GM12878 (cell line): ENCODE measurements around the gene KIAA1671. TPM values are rescaled to one million over a fixed set of nuclear protein-coding genes. Genes with fewer than 3 reads are reported as not detected.

ENCODE experiments used
- ATAC-seq: fragments of 200-7000 bp; cut with Tn5 transposase; 3 replicates; pipeline ENCODE4 v1.9.1; 2020; ENCODE audit warnings: mild to moderate bottlenecking, moderate library complexity
- BruUV-seq: library from RNA; stranded (reverse); fragments of 400-500 nt; replicated peaks from 2 replicates; lab custom pipeline; 2021; lab: Mats Ljungman, UMichigan
- CTCF ChIA-PET: fragments of 300-600 bp; sonication (Branson Sonifier 250); formaldehyde crosslinking; extraction: SDS; loops from one replicate; lab custom pipeline; 2021; ENCODE audit warnings: inconsistent platforms; lab: Yijun Ruan, JAX
- POLR2A ChIA-PET: fragments of 350-600 bp; formaldehyde crosslinking; extraction: SDS; loops from one replicate; lab custom pipeline; 2021; ENCODE audit warnings: inconsistent platforms; lab: Charles Lee
- RAD21 ChIA-PET: fragments of 300-600 bp; sonication (Branson Sonifier 250); formaldehyde crosslinking; loops from one replicate; lab custom pipeline; 2023; ENCODE audit warnings: antibody characterized with exemption; ENCODE audit not compliant: unreplicated experiment; lab: Charles Lee
- SMC1A ChIA-PET: fragments of 300-600 bp; sonication (Branson Sonifier 250); formaldehyde crosslinking; loops from one replicate; lab custom pipeline; 2023; ENCODE audit not compliant: unreplicated experiment, uncharacterized antibody; lab: Charles Lee
- DNase-seq: peaks from one replicate; pipeline ENCODE4 v3.0.0-alpha.2; 2011; ENCODE audit warnings: low read depth, low spot score
- FAIRE-seq: peaks from 3 replicates; lab custom pipeline; 2011; peaks lifted over from hg19 to GRCh38; lab: Jason Lieb, UNC
- H2AFZ ChIP-seq: 2 replicates; pipeline ENCODE4 v1.6.0; 2011; ENCODE audit warnings: low read depth, low read length, control low read depth; ENCODE audit not compliant: control insufficient read depth
- H3K27ac ChIP-seq: 2 replicates; pipeline ENCODE4 v1.5.1; 2011; ENCODE audit warnings: control low read depth; ENCODE audit not compliant: control insufficient read depth, insufficient read depth
- H3K27me3 ChIP-seq, 2 experiments: replicated peaks in 1 of 2; 2 replicates each; pipeline versions ENCODE4 v1.6.0 to v1.6.1; 2011; ENCODE audit warnings: low read length in 1 of 2; ENCODE audit not compliant: control insufficient read depth in 2 of 2, insufficient read depth in 2 of 2
- H3K36me3 ChIP-seq, 2 experiments: 2 replicates each; pipeline ENCODE4 v1.5.1; 2011; ENCODE audit warnings: low read length in 1 of 2; ENCODE audit not compliant: control insufficient read depth in 2 of 2, insufficient read depth in 2 of 2
- H3K4me1 ChIP-seq: 2 replicates; pipeline ENCODE4 v1.6.1; 2011; ENCODE audit warnings: mild to moderate bottlenecking, low read length, moderate library complexity, mixed read lengths; ENCODE audit not compliant: control insufficient read depth, insufficient read depth
- H3K4me2 ChIP-seq: 2 replicates; pipeline ENCODE4 v1.6.0; 2011; ENCODE audit warnings: control low read depth; ENCODE audit not compliant: control insufficient read depth, insufficient read depth
- H3K4me3 ChIP-seq: fragments of 200-600 bp; sonication (generic); 2 replicates; pipeline ENCODE4 v1.5.1; 2016
- H3K79me2 ChIP-seq: 2 replicates; pipeline ENCODE4 v1.6.0; 2011; ENCODE audit warnings: low read length; ENCODE audit not compliant: control insufficient read depth, insufficient read depth
- H3K9ac ChIP-seq: 2 replicates; pipeline ENCODE4 v1.8.0; 2011; ENCODE audit warnings: low read length, control low read depth, mixed read lengths; ENCODE audit not compliant: control insufficient read depth, insufficient read depth
- H3K9me3 ChIP-seq: replicated peaks from 3 replicates; pipeline ENCODE4 v1.5.1; 2011; ENCODE audit warnings: mild to moderate bottlenecking, low read length; ENCODE audit not compliant: control insufficient read depth, insufficient read depth
- H4K20me1 ChIP-seq: 2 replicates; pipeline ENCODE4 v1.6.0; 2011; ENCODE audit not compliant: control insufficient read depth, insufficient read depth
- IRF4 ChIP-seq: IDR thresholded peaks from 2 replicates; pipeline ENCODE4 v1.6.1; 2011; ENCODE audit warnings: low read depth, low read length
- PRDM15 ChIP-seq: fragments of 450-650 bp; formaldehyde crosslinking; IDR thresholded peaks from 2 replicates; pipeline ENCODE4 v1.4.0; 2020; ENCODE audit warnings: mild to moderate bottlenecking, moderate library complexity
- RAD51 ChIP-seq: fragments of 450-650 bp; IDR thresholded peaks from 2 replicates; pipeline ENCODE4 v1.6.1; 2016; ENCODE audit warnings: moderate library complexity, mild to moderate bottlenecking, inconsistent platforms
- SREBF2 ChIP-seq: IDR thresholded peaks from 2 replicates; pipeline ENCODE4 v1.6.1; 2012; ENCODE audit warnings: mild to moderate bottlenecking, low read length
- STAT3 ChIP-seq: IDR thresholded peaks from 2 replicates; pipeline ENCODE4 v1.6.1; 2011; ENCODE audit warnings: low read depth, low read length, improper control_type of control experiment
- WGBS: methylation state at CpG from one replicate; pipeline ENCODE4 v1.1.6; 2016; ENCODE audit warnings: low lambda C conversion rate; ENCODE audit not compliant: insufficient replicate concordance, insufficient coverage; ENCODE audit errors: missing lambda C conversion rate; 5-methylcytosine and 5-hydroxymethylcytosine counted together
- in situ Hi-C: fragments of 300-500 bp; cut with MboI; formaldehyde crosslinking; loops from 9 replicates; pipeline ENCODE4 v1.14.3; 2018; ENCODE audit warnings: mixed read lengths
- intact Hi-C: fragments of 100-400 bp; cut with micrococcal nuclease; formaldehyde crosslinking; loops from one replicate; pipeline ENCODE4 v1.14.2; 2022; ENCODE audit not compliant: unreplicated experiment
- polyA plus RNA-seq, 11 experiments: library from polyadenylated mRNA; depleted of rRNA in 4 of 11; unstranded in 6 of 11; stranded (reverse) in 5 of 11; fragments of >200 nt; fragmentation: Nextera tagmentation in 4 of 11; fragmentation: Illumina TruSeq in 1 of 11; extraction: Ambion mirVana in 4 of 11; extraction: Trizol in 1 of 11; gene quantifications; 1 replicate in 1 of 11; 2 replicates in 10 of 11; pipeline versions ENCODE4 v1.2.1 to v1.2.3, GENCODE V29; 2011 to 2016; ENCODE audit warnings: inconsistent platforms in 2 of 11, missing spikeins in 2 of 11, low read depth in 1 of 11
- total RNA-seq, 4 experiments: library from RNA; depleted of rRNA in 3 of 4; stranded (reverse); fragments of >200 nt in 3 of 4; fragmentation: Illumina TruSeq in 1 of 4; extraction: Trizol in 1 of 4; gene quantifications; 2 replicates each; pipeline versions ENCODE4 v1.2.1 to v1.2.3, GENCODE V29; 2013 to 2021

KIAA1671 gene
- total and polyA plus RNA-seq, 10 of the 15 experiments (the other 5 are each of a cell fraction or from before 2014, with no cell fraction given): 0.05 to 2.7 (median 0.33) TPM

- no peaks in the 10 kb centered on the region; the same call in 2 of the 3 replicates for H3K9me3 ChIP-seq
- H3K4me1 ChIP-seq: no peaks in the 10 kb centered on the region
- ChIA-PET POLR2A (no interaction called here), RAD21 (no interaction called here), SMC1A (no interaction called here), CTCF (no interaction called here)
- H4K20me1 ChIP-seq: no peaks in the 10 kb centered on the region
- no peaks in the 10 kb centered on the region for H3K27me3 ChIP-seq
- in situ Hi-C loops (no loop called here), intact Hi-C loops (no loop called here)
- DNase-seq (no peak), ATAC-seq (no peak), FAIRE-seq (no peak)
- no peaks in the 10 kb centered on the region for H3K36me3 ChIP-seq
- H3K4me2 ChIP-seq: no peak overlapping the region
- H3K79me2 ChIP-seq: no peaks in the 10 kb centered on the region
- no peak overlapping the region for H3K4me3 ChIP-seq
- no peak for TF ChIP-seq PRDM15
- no peak for TF ChIP-seq SREBF2
- no peak for TF ChIP-seq IRF4
- no peak for TF ChIP-seq STAT3
- no peak for TF ChIP-seq RAD51
- no peak overlapping the region for H2AFZ ChIP-seq
- H3K9ac ChIP-seq: no peak overlapping the region
- WGBS: 18% methylated on average over 17 of the region's 17 CpGs
- no peak overlapping the region for H3K27ac ChIP-seq
- no TSS peak for BruUV-seq
These were observed 256.4 kb downstream of the KIAA1671 start for GRCh38 chr22:25208743-25209505.
